HepG2 (cell line): ENCODE measurements around the gene SLC4A9.

Experiments
- ARNT ChIP-seq: fragments of 450-650 bp; IDR thresholded peaks from 2 replicates; pipeline ENCODE4 v1.6.1; 2017
- CTCF ChIP-seq: sonication (generic); formaldehyde crosslinking; IDR thresholded peaks from 2 replicates; pipeline ENCODE4 v1.5.0; 2020; ENCODE audit warnings: mild to moderate bottlenecking, missing genetic modification reagents, moderate library complexity
- ELF4 ChIP-seq: sonication (generic); formaldehyde crosslinking; IDR thresholded peaks from 2 replicates; pipeline ENCODE4 v1.5.0; 2020; ENCODE audit warnings: missing genetic modification reagents, mild to moderate bottlenecking, moderate library complexity, borderline replicate concordance
- ZFP36 ChIP-seq: fragments of 150-350 bp; IDR thresholded peaks from 2 replicates; pipeline ENCODE4 v1.6.1; 2018; ENCODE audit warnings: borderline replicate concordance, low read length, low read depth; ENCODE audit not compliant: partially characterized antibody
- ZNF274 ChIP-seq: sonication (generic); formaldehyde crosslinking; IDR thresholded peaks from 2 replicates; pipeline ENCODE4 v1.5.1; 2020; ENCODE audit warnings: mild to moderate bottlenecking, missing genetic modification reagents
- ZNF318 ChIP-seq: sonication (generic); formaldehyde crosslinking; IDR thresholded peaks from 2 replicates; pipeline ENCODE4 v1.4.0; 2020; ENCODE audit warnings: mild to moderate bottlenecking, missing genetic modification reagents
- ZNF564 ChIP-seq: sonication (generic); formaldehyde crosslinking; IDR thresholded peaks from 2 replicates; pipeline ENCODE4 v1.8.1; 2023; ENCODE audit warnings: mild to moderate bottlenecking, missing genetic modification reagents

GRCh38 chr5:140413230-140413629 lies 53.2 kb downstream of the SLC4A9 start:
- TF ChIP-seq ZNF318 (CRISPR knock-in tag), result no peak
- no peak for TF ChIP-seq ZNF274
- TF ChIP-seq ZNF564 (CRISPR knock-in tag), result no peak
- TF ChIP-seq CTCF (CRISPR knock-in tag), result no peak
- TF ChIP-seq ZFP36, result no peak
- no peak for TF ChIP-seq ELF4 (CRISPR knock-in tag)
- no peak for TF ChIP-seq ARNT
